HepG2 (cell line): ENCODE results near the gene MAP2K1. TPM values are rescaled to one million over a fixed set of nuclear protein-coding genes. Genes with fewer than 3 reads are reported as not detected.

Experiments
- CHCHD3 ChIP-seq: sonication (generic); formaldehyde crosslinking; IDR thresholded peaks from 2 replicates; pipeline ENCODE4 v1.8.0; 2022; ENCODE audit warnings: mild to moderate bottlenecking, missing genetic modification reagents, moderate library complexity
- ETV6 ChIP-seq: sonication (generic); formaldehyde crosslinking; conservative IDR thresholded peaks from 2 replicates; pipeline ENCODE4 v1.4.0; 2020; ENCODE audit warnings: missing genetic modification reagents
- FOXA3 ChIP-seq: IDR thresholded peaks from 2 replicates; pipeline ENCODE4 v1.6.1; 2016; ENCODE audit warnings: missing genetic modification reagents, missing compliant biosample characterization
- HDAC6 ChIP-seq: fragments of 200-600 bp; sonication (generic); IDR thresholded peaks from 2 replicates; pipeline ENCODE4 v1.7.0; 2017; ENCODE audit warnings: mild to moderate bottlenecking, antibody characterized with exemption, low read length, low read depth
- HHEX ChIP-seq: IDR thresholded peaks from 2 replicates; pipeline ENCODE4 v1.6.1; 2016; ENCODE audit warnings: control low read depth
- KDM1A ChIP-seq: IDR thresholded peaks from 2 replicates; pipeline ENCODE4 v1.6.1; 2016; ENCODE audit warnings: missing compliant biosample characterization
- KDM5A ChIP-seq: fragments of 200-600 bp; sonication (generic); IDR thresholded peaks from 2 replicates; pipeline ENCODE4 v1.7.0; 2018; ENCODE audit warnings: antibody characterized with exemption, mild to moderate bottlenecking, low read length, borderline replicate concordance
- NCOA2 ChIP-seq: sonication (generic); formaldehyde crosslinking; IDR thresholded peaks from 2 replicates; pipeline ENCODE4 v1.8.0; 2022; ENCODE audit warnings: inconsistent platforms
- PCBP1 ChIP-seq: fragments of 200-400 bp; formaldehyde crosslinking; IDR thresholded peaks from 2 replicates; pipeline ENCODE4 v1.6.1; 2017; ENCODE audit warnings: mild to moderate bottlenecking, low read depth, low read length, borderline replicate concordance
- PHF8 ChIP-seq: sonication (generic); formaldehyde crosslinking; IDR thresholded peaks from 2 replicates; pipeline ENCODE4 v1.5.0; 2020; ENCODE audit warnings: missing genetic modification reagents
- SNRNP70 ChIP-seq: fragments of 200-400 bp; formaldehyde crosslinking; IDR thresholded peaks from 2 replicates; pipeline ENCODE4 v1.6.1; 2017; ENCODE audit warnings: mild to moderate bottlenecking, low read depth, low read length, moderate library complexity
- TBX2 ChIP-seq: sonication (generic); formaldehyde crosslinking; IDR thresholded peaks from 2 replicates; pipeline ENCODE4 v1.5.0; 2020; ENCODE audit warnings: missing genetic modification reagents, mild to moderate bottlenecking, borderline replicate concordance
- TBX3 ChIP-seq: fragments of 450-650 bp; IDR thresholded peaks from 2 replicates; pipeline ENCODE4 v1.6.1; 2017; ENCODE audit warnings: antibody characterized with exemption, mild to moderate bottlenecking, inconsistent platforms, borderline replicate concordance
- ZBTB38 ChIP-seq: sonication (generic); formaldehyde crosslinking; IDR thresholded peaks from 2 replicates; pipeline ENCODE4 v1.5.1; 2020; ENCODE audit warnings: mild to moderate bottlenecking, missing genetic modification reagents
- ZFP82 ChIP-seq: sonication (generic); formaldehyde crosslinking; IDR thresholded peaks from 2 replicates; pipeline ENCODE4 v1.5.1; 2020; ENCODE audit warnings: mild to moderate bottlenecking, missing genetic modification reagents, borderline replicate concordance
- ZHX2 ChIP-seq, 2 experiments: sonication (generic) in 1 of 2; formaldehyde crosslinking in 1 of 2; IDR thresholded peaks; 2 replicates each; pipeline versions ENCODE4 v1.6.1 to v1.9.0; 2014 to 2022; ENCODE audit warnings: antibody characterized with exemption in 1 of 2, borderline replicate concordance in 1 of 2, inconsistent platforms in 1 of 2, low read depth in 1 of 2, missing genetic modification reagents in 1 of 2
- ZNF180 ChIP-seq: sonication (generic); formaldehyde crosslinking; IDR thresholded peaks from 2 replicates; pipeline ENCODE4 v1.4.0; 2020; ENCODE audit warnings: low read depth, missing genetic modification reagents, borderline replicate concordance
- ZNF264 ChIP-seq: sonication (generic); formaldehyde crosslinking; IDR thresholded peaks from 2 replicates; pipeline ENCODE4 v1.4.0; 2020; ENCODE audit warnings: missing genetic modification reagents
- ZNF296 ChIP-seq: sonication (generic); formaldehyde crosslinking; conservative IDR thresholded peaks from 2 replicates; pipeline ENCODE4 v1.5.0; 2020; ENCODE audit warnings: mild to moderate bottlenecking, missing genetic modification reagents
- ZNF331 ChIP-seq: sonication (generic); formaldehyde crosslinking; IDR thresholded peaks from 2 replicates; pipeline ENCODE4 v1.4.0; 2020; ENCODE audit warnings: missing genetic modification reagents
- ZNF773 ChIP-seq: sonication (generic); formaldehyde crosslinking; IDR thresholded peaks from 2 replicates; pipeline ENCODE4 v1.4.0; 2020; ENCODE audit warnings: missing genetic modification reagents, borderline replicate concordance
- ZZZ3 ChIP-seq: sonication (generic); formaldehyde crosslinking; IDR thresholded peaks from 2 replicates; pipeline ENCODE4 v1.4.0; 2020; ENCODE audit warnings: missing genetic modification reagents, mild to moderate bottlenecking, borderline replicate concordance
- polyA plus RNA-seq, 8 experiments: library from polyadenylated mRNA; depleted of rRNA in 3 of 8; stranded (reverse) in 7 of 8; unstranded in 1 of 8; fragments of >200 nt; fragmentation: Illumina TruSeq in 4 of 8; extraction: Trizol in 4 of 8; gene quantifications; 2 replicates each; pipeline versions ENCODE4 v1.2.1 to v1.2.3, GENCODE V29; 2011 to 2016; ENCODE audit warnings: low read depth in 4 of 8, missing spikeins in 1 of 8, mixed read lengths in 1 of 8; ENCODE audit not compliant: insufficient read depth in 1 of 8
- total RNA-seq, 5 experiments: library from RNA; depleted of rRNA; stranded (reverse); fragments of >200 nt; fragmentation: Illumina TruSeq; extraction: Trizol; gene quantifications; 2 replicates each; pipeline ENCODE4 v1.2.3, GENCODE V29; 2016; ENCODE audit warnings: low read depth in 1 of 5
- TF ChIP-seq, protein P1 (sequence below): sonication (generic); formaldehyde crosslinking; IDR thresholded peaks from 2 replicates; pipeline ENCODE4 v1.8.1; 2023; ENCODE audit warnings: mild to moderate bottlenecking, missing genetic modification reagents
- TF ChIP-seq, protein P2 (sequence below): IDR thresholded peaks from 2 replicates; pipeline ENCODE4 v1.6.1; 2016; ENCODE audit warnings: missing genetic modification reagents, missing compliant biosample characterization

Gene MAP2K1
- total and polyA plus RNA-seq, 2 of the 13 experiments (the other 11 are each of a cell fraction or from before 2014, with no cell fraction given): 24.1 to 49.2 TPM

DNA sequence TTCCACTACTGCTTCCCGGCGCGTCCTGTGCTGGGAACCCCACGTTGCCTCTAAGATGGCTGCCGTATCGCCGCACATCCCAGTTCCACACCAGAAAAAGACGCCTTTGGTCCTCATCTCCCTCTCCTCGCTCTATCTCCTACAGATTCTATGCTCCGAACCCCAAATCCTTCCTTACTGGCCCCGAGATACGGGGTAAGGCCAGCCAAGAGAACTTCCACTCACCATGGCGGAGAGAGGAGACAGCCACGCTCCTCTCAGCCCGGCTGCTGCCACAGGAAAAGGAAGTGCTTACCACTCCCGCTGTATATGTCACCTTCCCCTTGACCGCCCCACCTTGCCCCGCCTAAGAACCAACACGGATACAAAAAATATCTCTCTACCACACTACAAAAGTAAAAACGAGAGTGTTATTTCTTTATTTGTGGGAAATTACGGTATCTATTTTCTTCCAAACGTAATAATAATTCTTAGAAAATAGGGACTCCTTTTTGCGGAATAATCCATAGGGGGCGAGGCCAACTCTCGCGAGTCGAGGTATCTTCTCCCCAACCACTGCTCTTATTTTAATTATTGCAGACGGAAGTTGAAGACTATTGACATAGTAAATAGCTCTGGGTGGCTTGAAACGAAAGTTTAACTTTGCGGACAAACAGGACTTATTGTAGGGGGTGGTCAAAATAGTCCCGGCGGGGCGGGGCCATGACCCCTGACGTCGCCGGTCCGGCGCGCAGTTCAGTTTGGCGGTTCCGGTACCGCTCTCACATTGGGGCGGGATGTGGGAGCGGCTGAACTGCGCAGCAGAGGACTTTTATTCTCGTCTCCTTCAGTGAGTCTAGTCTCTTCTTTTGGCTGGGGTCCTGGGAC, 118.1 kb downstream of the MAP2K1 start, which contains the start of the genes RPL4 and ZWILCH (continued):
- TF ChIP-seq ZHX2 (IDR thresholded peaks at IDR 0.05; ENCODE audit: low read depth): no peak
- TF ChIP-seq ZHX2 (CRISPR knock-in tag; IDR thresholded peaks at IDR 0.05; ENCODE audit: borderline replicate concordance): no peak
- peak; percentile 84 for TF ChIP-seq PHF8 (CRISPR knock-in tag)
- TF ChIP-seq NCOA2: 0 out of 2 replicates have a peak, but pooled peaks have one; percentile 11
- peak; percentile 33; the same call in 1 of the 2 replicates for TF ChIP-seq TBX2 (CRISPR knock-in tag)
- TF ChIP-seq ZZZ3 (CRISPR knock-in tag): no peak; the same call in 1 of the 2 replicates
- TF ChIP-seq PCBP1: 0 out of 2 replicates have a peak, but pooled peaks have one; percentile 54
- TF ChIP-seq KDM1A (CRISPR knock-in tag): no peak
- no peak; the same call in 1 of the 2 replicates for TF ChIP-seq ZNF331 (CRISPR knock-in tag)
- TF ChIP-seq ZNF264 (CRISPR knock-in tag): no peak
- TF ChIP-seq ZBTB38 (CRISPR knock-in tag): no peak
- TF ChIP-seq ZNF773 (CRISPR knock-in tag): no peak
- TF ChIP-seq HHEX: no peak
- TF ChIP-seq ZNF296 (CRISPR knock-in tag): peak; percentile 62; the same call in 1 of the 2 replicates
- TF ChIP-seq, protein P1, sequence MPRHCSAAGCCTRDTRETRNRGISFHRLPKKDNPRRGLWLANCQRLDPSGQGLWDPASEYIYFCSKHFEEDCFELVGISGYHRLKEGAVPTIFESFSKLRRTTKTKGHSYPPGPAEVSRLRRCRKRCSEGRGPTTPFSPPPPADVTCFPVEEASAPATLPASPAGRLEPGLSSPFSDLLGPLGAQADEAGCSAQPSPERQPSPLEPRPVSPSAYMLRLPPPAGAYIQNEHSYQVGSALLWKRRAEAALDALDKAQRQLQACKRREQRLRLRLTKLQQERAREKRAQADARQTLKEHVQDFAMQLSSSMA (CRISPR knock-in tag): no peak
- peak; percentile 62 for TF ChIP-seq FOXA3 (CRISPR knock-in tag)
- TF ChIP-seq KDM5A: peak; percentile 94
- TF ChIP-seq CHCHD3 (CRISPR knock-in tag): no peak
- no peak for TF ChIP-seq TBX3
- no peak for TF ChIP-seq SNRNP70
- no peak; the same call in 1 of the 2 replicates for TF ChIP-seq ETV6
- no peak for TF ChIP-seq ZNF180
- TF ChIP-seq HDAC6: no peak
- no peak for TF ChIP-seq ZFP82 (CRISPR knock-in tag)
- TF ChIP-seq, protein P2, sequence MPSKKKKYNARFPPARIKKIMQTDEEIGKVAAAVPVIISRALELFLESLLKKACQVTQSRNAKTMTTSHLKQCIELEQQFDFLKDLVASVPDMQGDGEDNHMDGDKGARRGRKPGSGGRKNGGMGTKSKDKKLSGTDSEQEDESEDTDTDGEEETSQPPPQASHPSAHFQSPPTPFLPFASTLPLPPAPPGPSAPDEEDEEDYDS (CRISPR knock-in tag): peak; percentile 66
